Bronchial epithelial cell (primary cell): ENCODE results near the gene ACACB. TPM values are rescaled to one million over a fixed set of nuclear protein-coding genes. Genes with fewer than 3 reads are reported as not detected.

ENCODE experiments used
- DNase-seq: peaks from one replicate; pipeline ENCODE4 v3.0.0-alpha.2; 2010; ENCODE audit warnings: low read depth
- FAIRE-seq: peaks from 2 replicates; lab custom pipeline; 2011; peaks lifted over from hg19 to GRCh38; lab: Jason Lieb, UNC
- H3K27me3 ChIP-seq: 2 replicates; pipeline ENCODE4 v1.5.1; 2011; ENCODE audit warnings: low read length; ENCODE audit not compliant: control insufficient read depth, insufficient read depth
- H3K36me3 ChIP-seq: 2 replicates; pipeline ENCODE4 v1.5.1; 2011; ENCODE audit warnings: low read length; ENCODE audit not compliant: control insufficient read depth, insufficient read depth
- H3K4me3 ChIP-seq: 2 replicates; pipeline ENCODE4 v1.5.1; 2011; ENCODE audit warnings: mild to moderate bottlenecking, low read depth, low read length, control low read depth
- total RNA-seq: library from RNA; depleted of rRNA; stranded (reverse); fragments of >200 nt; gene quantifications from 2 replicates; pipeline ENCODE4 v1.2.1, GENCODE V29; 2014
- TF ChIP-seq, protein P1 (sequence below): IDR thresholded peaks from 2 replicates; pipeline ENCODE4 v1.5.1; 2011; ENCODE audit warnings: mild to moderate bottlenecking, moderate library complexity, low read length, control low read depth, inconsistent platforms; ENCODE audit not compliant: insufficient read depth, severe bottlenecking

ACACB gene
- total RNA-seq, 1 donor from 2014 or later: 0.79 TPM

- no peak for FAIRE-seq
- no peak for DNase-seq
- Histone ChIP-seq H3K4me3 (no peak overlapping the region), H3K27me3 (no peaks in the 10 kb centered on the region), H3K36me3 (no peaks in the 10 kb centered on the region)
- TF ChIP-seq, protein P1, sequence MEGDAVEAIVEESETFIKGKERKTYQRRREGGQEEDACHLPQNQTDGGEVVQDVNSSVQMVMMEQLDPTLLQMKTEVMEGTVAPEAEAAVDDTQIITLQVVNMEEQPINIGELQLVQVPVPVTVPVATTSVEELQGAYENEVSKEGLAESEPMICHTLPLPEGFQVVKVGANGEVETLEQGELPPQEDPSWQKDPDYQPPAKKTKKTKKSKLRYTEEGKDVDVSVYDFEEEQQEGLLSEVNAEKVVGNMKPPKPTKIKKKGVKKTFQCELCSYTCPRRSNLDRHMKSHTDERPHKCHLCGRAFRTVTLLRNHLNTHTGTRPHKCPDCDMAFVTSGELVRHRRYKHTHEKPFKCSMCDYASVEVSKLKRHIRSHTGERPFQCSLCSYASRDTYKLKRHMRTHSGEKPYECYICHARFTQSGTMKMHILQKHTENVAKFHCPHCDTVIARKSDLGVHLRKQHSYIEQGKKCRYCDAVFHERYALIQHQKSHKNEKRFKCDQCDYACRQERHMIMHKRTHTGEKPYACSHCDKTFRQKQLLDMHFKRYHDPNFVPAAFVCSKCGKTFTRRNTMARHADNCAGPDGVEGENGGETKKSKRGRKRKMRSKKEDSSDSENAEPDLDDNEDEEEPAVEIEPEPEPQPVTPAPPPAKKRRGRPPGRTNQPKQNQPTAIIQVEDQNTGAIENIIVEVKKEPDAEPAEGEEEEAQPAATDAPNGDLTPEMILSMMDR: no peak
Measured at GRCh38 chr12:109120557-109120956, 4.2 kb downstream of the ACACB start.

GRCh38 chr12:109121346-109121880 lies 5.0 kb downstream of the ACACB start:
- no peak for DNase-seq
- Histone ChIP-seq H3K36me3 (no peaks in the 10 kb centered on the region), H3K4me3 (no peak overlapping the region), H3K27me3 (no peaks in the 10 kb centered on the region)
- FAIRE-seq: peak; percentile 94
- TF ChIP-seq, protein P1: no peak

DNA sequence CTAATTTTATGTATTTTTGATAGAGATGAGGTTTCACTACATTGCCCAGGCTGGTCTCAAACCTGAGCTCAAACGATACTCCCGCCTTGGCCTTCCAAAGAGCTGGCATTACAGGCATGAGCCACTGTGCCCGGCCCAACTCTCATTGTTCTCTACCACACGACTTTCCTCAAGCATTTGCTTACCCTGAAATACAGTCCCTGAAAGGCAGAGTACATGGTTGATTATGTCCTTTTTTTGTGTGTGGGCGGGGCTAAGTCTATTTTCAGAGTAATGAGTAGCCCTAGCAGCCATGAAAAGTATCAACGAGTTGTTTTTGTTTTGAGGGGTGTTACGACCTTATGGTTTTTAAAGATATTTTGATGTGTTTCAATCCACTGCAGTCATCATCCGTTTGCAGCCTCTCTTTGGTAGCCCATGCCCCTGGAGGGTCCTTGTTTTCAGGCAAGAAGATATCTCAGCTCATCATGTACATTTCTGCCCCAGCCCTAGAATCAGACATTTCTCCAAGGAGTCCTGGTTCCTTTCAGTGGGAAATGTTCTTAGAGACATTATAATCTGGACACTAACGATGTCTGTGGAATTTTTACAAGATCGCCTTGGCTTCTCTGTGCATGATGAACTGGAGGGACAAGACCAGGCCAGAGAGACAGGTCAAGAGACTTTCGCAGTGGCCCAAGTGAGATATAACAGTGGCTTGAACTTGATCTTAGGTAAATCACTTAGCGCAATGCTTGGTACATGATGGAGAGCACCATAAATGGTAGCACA lies 8.7 kb downstream of the ACACB start:
- no peaks in the 10 kb centered on the region for H3K36me3 ChIP-seq
- FAIRE-seq: no peak
- no peak overlapping the region for H3K4me3 ChIP-seq
- TF ChIP-seq, protein P1: no peak
- H3K27me3 ChIP-seq: no peaks in the 10 kb centered on the region
- no peak for DNase-seq

- no peak overlapping the region for H3K4me3 ChIP-seq
- DNase-seq: no peak
- TF ChIP-seq, protein P1: no peak
- no peaks in the 10 kb centered on the region for H3K27me3 ChIP-seq
- H3K36me3 ChIP-seq: no peaks in the 10 kb centered on the region
- FAIRE-seq: no peak
Measured at GRCh38 chr12:109125791-109126190, 9.4 kb downstream of the ACACB start.

GRCh38 chr12:109126784-109127183 lies 10.4 kb downstream of the ACACB start:
- FAIRE-seq (no peak), DNase-seq (no peak)
- Histone ChIP-seq H3K27me3 (no peaks in the 10 kb centered on the region), H3K36me3 (no peaks in the 10 kb centered on the region), H3K4me3 (no peak overlapping the region)
- TF ChIP-seq, protein P1: no peak
